OCI-LY7 (cell line): ENCODE data around the gene GEMIN5.

Experiments used
- EZH2phosphoT487 ChIP-seq: fragments of 200-600 bp; sonication (generic); IDR thresholded peaks from 2 replicates; pipeline ENCODE4 v1.6.1; 2018; ENCODE audit warnings: low read depth, borderline replicate concordance, mild to moderate bottlenecking, mixed run types, antibody characterized with exemption, low read length, moderate library complexity, mixed read lengths
- TF ChIP-seq, protein P1 (sequence below): fragments of 200-600 bp; sonication (generic); conservative IDR thresholded peaks from 2 replicates; pipeline ENCODE4 v1.5.1; 2014; ENCODE audit warnings: mild to moderate bottlenecking, antibody characterized with exemption, low read length, moderate library complexity, mixed read lengths

DNA sequence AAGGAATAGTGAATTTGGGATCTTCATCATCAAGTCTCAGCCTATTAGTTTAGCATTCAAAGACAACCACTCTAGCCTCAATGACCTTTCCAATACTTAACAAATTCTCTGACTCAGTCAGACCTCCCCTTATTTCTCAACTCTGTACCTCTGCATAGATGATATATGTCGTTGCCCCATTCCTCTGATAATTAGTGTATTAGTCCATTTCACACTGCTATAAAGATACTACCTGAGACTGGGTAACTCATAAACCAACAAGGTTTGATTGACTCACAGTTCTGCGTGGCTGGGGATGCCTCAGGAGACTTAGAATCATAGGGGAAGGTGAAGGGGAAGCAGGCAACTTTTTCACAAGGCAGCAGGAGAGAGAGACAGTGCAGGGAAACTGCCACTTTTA, 11.8 kb upstream of the GEMIN5 start:
- TF ChIP-seq, protein P1, sequence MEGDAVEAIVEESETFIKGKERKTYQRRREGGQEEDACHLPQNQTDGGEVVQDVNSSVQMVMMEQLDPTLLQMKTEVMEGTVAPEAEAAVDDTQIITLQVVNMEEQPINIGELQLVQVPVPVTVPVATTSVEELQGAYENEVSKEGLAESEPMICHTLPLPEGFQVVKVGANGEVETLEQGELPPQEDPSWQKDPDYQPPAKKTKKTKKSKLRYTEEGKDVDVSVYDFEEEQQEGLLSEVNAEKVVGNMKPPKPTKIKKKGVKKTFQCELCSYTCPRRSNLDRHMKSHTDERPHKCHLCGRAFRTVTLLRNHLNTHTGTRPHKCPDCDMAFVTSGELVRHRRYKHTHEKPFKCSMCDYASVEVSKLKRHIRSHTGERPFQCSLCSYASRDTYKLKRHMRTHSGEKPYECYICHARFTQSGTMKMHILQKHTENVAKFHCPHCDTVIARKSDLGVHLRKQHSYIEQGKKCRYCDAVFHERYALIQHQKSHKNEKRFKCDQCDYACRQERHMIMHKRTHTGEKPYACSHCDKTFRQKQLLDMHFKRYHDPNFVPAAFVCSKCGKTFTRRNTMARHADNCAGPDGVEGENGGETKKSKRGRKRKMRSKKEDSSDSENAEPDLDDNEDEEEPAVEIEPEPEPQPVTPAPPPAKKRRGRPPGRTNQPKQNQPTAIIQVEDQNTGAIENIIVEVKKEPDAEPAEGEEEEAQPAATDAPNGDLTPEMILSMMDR, result no peak
- no peak for TF ChIP-seq EZH2phosphoT487
